ENCODE results near the gene APOBEC4.

APOBEC4 gene

DNA sequence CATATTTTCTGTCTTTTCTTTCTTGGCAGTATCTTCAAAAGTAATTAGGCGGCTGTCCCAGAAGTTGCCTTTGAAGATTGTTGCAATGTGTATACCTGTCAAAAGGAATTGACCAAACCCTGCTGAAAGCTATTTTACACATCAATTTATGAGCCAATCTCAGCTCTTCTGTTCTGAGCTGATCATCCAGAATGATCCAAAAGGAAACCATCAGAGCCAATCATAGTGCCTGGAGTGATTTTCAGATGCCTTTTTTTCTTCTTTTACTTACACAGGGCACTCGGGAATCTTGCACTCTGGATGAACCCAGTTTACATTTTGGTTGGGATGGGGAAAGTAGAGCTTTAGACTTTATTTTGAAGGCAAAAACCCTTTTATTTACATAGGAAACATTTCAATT, 21.8 kb upstream of the APOBEC4 start:
- DNase-seq, result no peak

DNA sequence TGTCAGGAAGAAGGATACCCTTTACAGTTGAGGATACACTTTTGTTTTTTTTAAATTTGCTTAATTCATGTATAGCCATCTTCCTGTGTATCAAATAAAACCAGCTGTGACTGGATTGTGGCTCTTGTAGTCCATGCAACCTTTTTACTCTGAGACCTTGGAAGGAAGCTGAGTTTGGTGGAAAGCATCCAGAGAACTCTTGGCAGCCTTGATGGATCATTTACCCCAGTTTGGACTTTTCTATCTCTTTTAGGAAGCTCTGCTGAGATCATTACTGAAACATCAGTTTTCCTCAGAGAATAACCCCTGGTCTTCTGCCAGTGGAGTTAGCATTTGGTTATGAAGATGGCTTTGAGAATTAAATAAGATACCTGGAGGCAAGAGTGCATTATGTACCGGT, 21.2 kb upstream of the APOBEC4 start:
- no peak for DNase-seq

DNA sequence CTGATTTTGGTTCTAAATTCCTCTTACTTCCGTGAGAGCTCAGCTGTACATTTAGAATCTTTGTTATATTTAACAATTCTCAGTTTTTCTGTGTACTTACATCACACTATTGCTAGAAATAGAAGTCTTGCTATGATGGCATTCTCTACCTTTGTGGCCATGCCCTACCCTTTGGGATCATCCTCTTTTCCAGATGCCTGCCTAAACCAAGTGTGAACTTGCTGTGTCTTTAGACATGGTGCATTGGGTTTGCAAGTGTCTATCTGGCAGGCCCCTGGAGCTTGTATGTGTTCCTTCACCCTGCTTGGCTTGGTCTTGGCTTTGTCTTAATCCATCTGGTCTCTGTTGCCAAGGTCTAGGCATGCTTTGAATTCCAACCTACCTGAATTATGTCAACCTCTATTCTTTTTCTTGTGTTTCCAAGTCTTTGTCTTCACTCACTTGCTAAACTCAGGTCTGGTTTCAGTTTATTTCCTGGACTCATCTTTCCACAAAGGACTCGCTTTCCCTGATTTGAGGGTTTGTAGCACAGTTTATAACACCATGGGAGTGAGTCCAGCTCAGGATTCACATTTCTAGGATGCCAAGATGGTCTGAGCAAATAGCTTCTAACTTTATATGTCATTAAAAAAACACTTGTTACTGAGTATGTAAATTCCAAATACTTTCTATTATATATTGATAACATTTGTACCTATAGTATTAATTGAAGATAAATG, 20.6 kb upstream of the APOBEC4 start:
- no peak for DNase-seq

DNA sequence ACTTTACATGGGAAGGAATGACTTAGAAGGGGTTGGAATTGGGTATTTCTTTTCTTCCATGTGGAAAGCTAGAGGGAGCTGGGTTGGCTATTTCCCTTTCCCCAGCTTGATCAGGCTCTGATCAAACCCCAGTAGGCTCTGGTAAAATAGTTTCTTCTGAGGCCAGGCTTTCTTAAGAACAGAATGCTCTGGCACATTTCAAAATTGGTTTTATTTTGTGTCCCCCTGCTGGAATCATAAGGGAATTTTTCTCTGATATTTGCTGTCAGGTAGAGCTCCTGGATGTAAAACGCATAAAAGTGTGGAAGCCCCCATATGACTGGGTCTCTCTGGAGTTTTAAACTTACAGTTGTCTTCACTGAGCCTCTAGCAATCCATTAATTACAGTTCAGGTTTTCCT, 17.1 kb upstream of the APOBEC4 start:
- DNase-seq, result no peak

DNA sequence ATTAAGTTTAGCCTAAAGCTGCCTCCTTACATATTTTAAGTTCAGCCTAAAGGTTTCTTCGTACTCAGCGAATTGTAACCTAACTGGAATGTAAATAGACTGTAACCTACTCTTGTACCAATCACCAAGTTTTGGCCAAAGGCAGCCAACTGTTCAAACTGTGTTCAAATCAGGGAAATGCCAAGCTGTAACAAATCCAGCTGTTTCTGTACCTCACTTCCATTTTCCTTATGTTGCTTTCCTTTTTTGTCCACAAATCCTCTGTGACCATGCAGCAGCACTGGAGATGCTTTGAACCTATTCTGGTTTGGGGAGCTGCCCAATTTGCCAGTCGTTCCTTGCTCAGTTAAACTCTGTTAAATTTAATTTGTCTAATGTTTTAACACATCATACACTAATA, 3.2 kb upstream of the APOBEC4 start:
- no peak for DNase-seq

DNA sequence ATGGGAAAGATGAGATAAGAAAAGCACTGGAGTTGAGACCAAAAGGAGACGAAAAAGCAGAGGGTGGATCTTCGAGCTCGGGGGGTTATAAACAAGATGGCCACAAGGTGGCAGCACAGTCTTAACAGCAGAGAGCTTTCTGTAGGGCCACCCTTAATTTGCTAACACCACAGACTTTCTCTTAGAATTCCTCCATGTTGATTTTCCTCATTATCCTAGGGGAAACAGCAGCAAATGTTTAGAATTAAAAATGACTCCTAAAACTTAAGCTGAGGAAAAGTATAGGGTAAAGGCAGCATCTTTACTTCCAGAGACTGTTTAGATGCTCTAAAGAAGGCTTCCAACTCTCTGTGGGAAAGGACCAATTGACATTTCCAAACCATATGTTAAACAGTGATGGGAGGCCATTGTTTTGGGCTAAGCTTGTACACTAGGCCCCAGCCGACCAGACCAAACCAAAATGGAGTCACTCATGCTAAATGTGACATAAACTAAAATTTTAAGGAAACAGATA, 2.5 kb upstream of the APOBEC4 start:
- DNase-seq, result peak; percentile 66 to 75

DNA sequence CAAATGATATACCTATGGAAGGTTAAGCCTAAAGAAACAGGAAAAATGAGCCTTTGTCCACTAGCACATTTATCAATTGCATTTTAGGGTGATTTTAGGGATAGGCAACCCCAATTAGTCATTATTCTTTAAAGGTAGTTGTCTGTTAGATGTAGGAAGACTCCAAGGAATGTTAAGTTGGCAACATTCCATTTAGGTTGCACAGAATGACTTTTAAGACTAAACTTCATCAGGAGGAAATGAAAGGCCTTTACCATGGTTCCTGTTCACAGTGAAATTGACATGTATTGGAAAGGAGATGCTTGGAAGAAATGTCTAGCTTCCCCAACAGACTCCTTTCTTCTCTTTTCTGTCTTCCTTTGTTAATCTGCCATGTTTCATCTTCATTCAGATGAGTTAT, 1.6 kb upstream of the APOBEC4 start:
- DNase-seq, result no peak

DNA sequence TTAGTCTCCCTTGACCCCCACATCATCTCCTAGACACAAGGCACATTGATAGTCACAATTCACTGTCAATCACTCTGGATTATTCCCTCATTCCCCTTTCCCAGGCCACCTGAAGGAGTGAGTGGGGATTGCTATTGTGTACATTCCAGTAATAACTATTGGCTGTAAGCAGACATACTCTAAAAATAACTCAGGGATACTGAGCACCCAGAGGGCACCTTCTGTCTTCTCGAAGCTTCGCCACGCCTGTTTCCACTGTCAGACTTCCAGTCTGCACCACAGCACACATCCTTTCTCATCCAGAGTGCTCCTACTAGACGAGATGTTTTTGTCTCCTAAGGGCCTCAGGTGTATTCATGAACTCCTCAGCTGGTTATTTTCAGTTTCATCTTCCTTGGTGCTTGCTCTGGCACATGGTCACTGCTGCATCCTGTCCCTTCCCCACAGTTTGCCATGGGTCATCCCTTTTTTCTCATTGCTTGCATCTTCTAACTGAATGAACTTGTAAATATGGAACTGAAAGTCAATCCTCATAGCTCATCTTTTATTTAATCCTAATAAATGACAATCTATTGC, 848 bp upstream of the APOBEC4 start:
- no peak for DNase-seq

DNA sequence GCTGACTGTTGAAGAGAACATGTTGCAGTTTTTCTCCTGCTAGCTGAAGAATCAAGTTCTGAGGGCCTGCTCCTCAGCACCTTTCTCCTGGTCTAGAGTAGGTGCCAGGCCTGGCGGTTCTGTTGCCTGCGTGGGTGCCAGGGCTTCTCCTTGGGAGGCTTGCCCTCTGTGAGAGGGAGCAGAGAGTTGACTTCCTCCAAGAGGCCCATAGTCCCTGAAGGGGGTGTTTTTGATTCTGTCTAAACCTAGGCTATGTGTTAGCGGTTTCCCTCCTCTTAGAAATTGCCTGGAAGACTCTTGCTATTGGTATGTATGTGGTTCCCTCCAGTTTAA, 312 bp upstream of the APOBEC4 start:
- DNase-seq, result no peak

DNA sequence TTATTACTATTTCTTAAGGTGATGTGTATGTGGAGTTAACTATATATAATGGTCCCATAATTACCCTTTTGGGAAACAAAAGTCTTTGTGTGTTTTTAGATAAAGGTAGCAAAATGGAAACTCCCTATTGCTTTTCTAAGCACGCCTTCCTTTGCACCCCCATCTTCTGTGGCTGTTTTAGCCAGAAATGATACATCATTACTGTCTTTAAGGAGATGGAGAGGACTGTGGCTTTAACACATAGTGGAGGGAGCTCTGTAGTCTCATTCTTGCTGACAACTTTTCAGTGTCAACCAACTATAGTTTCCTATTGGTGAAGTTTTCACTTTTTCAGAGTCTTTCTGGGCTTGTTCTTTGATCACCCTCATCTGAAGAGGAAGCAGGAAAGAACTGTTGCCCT, 1.0 kb downstream of the APOBEC4 start:
- no peak for DNase-seq

DNA sequence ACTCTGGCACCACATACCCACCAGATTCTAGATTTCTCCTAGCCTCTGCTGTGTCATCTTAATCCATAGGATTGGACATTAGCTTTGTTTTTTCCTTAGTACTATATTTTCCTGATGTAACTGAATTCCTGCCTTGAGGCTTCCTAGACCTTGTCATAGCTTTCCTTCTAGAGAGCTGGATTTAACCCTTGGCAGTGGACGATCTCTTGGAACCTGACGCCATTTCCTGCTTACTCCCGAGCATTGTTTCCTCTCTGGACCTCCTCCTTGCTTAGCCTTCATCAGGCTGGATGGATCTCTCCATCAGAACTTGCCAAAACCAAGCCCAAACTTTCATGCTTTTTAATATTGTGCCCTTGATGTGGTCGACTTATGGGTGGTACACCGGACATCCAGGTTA, 1.5 kb downstream of the APOBEC4 start:
- DNase-seq, result no peak

DNA sequence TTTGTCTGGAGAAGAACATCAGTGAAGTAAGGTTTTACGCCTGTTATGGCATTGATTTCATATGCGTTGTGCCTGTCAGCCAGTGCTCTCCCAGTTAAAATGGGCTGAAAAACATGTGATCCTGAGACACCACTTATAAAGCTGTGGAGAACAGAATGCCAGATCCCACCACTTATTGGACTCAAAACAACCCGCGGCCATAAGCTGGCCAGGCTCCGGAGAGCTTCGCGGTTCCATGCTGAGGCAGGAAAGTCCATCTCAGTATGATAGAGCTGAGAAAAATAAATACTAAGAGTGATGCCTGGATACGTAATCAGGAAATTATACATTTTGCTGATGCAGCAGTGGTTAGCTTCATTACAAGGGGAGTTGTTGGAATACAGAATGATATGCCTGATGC, 5.1 kb downstream of the APOBEC4 start:
- no peak for DNase-seq

DNA sequence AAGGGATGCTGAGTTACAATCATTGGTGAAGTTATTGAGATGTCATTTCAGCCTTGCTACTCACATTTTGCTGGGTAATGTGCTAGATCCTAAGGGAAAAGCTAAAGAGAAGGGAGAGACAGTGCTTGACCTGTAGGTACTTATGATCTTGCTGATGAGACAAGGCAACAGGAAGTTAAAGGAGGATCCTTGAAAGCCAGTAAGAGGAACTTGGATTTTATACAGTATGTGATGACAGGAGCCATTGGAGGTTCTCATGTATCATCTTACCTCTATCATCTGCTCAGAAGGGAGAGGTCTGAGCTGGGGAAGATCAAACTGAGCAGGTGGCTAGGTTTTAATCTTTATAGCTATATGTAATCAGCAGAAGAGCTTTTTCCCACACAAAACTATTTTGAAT, 6.3 kb downstream of the APOBEC4 start:
- no peak for DNase-seq

DNA sequence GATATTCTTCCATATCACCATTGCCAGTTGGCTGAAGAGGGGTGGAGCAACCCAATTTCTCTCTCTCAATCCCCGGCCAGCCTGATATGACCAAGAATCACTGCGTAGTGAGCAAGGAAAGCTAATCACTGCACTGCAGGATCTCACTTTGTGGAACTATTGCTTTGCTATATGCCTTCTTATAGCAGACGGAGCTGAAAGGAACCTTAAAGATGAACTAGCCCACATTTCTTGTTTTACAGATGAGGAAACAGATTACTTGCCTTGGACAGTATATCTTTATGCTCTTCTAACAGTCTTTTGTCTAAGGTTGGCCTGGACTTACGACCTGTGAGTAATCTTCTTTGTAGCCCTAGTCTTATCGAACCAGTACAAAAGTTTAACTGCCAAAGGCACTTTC, 7.6 kb downstream of the APOBEC4 start:
- no peak for DNase-seq

DNA sequence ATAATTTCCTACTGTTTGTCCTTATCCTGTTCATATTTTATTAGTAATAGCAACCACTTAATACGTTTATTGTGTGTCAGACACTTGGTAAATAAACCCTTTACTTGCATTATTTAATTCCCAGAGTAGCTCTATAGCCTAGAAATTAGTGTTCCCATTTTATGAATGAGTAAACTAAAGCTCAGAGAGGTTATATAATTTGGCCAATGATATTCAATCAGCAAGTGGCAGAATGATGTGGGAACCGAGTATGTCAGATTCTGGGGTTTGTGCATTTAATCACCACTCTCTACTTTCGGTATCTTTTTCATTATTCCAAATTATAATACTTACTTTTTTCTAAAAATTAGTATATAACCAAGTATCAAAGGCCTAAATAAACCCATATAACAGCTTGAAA, 10.9 kb downstream of the APOBEC4 start:
- DNase-seq, result no peak

DNA sequence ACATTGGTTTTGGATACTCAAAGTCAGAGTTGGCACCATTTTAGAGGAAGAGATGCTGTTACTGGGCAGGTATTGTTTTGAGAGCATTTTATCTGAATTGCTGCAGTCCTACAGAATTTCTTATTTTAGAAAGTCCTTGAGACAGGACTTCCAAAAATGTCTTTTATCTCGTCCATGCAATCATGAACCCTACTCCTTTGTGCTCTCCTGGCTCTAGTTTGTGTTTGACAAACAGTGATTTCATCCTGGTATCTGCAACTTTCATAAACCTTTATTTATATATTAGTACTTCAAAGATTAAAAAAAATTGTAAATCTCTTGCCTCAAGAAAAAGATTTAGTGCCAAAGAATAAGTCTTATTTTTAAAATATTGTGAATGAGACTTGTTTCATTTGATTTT, 12.9 kb downstream of the APOBEC4 start:
- no peak for DNase-seq

DNA sequence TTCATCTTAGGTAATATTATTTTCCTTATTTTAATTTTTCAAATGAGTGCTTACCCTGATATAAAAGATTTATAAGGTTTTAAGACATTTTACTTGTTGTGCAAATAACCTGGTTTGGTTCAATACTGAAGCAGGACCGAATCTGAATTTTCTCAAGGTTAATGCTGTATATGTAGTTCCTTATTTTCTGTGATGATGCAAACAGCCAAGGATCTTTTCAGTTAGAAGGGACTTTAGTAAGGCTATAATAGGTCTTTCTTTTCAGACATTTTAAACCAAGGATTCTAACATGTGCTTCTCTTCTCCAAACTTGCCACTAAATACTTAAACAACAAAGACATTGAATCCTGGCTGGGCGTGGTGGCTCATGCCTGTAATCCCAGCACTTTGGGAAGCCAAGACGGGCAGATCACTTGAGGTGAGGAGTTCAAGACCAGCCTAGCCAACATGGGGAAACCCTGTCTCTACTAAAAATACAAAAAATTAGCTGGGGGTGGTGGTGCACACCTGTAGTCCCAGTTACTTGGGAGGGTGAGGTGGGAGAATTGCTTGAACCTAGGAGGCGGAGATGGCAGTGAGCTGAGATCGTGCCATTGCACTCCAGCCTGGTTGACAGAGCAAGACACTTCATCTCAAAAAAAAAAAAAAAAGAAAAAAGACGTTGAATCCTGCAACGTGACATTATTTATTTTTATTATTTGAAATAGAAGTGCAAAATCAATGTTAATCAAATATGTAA, 14.3 kb downstream of the APOBEC4 start:
- no peak for DNase-seq

DNA sequence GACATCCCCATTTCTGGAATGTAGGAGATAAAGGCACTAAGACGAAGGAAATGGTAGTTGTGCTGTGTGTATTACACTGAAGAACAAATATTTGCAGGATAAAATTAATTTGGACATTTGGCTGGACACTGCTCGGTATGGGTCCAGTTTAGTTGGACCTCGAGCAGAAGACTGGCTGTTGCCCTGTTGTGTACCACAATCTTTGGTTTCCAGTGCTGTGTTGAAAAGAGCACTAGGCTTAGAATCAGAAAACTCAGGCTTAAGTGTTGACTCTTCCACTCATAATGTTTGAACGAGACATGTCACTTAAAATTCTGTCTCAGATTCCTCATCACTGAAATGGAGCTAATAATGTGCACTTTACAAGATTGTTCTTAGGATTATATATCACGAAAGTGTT, 16.3 kb downstream of the APOBEC4 start:
- no peak for DNase-seq

DNA sequence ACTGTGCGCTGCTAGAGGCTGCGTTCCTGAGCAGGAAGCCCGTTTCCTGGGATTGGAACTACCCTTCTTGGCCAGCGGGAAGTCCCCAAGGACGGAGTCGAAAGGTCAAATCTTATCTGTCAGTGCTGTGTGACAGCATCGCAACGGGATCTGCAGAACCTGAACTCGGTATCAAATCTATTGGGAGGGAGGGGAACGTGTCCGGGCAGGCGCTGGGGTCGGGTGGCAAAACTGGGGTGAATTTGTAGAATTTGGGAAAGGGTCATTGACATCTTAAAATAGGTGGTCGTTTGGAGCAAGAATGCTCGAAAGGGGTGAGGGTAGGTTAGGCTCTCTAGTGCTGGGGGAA, 16.8 kb downstream of the APOBEC4 start:
- DNase-seq, result no peak

DNA sequence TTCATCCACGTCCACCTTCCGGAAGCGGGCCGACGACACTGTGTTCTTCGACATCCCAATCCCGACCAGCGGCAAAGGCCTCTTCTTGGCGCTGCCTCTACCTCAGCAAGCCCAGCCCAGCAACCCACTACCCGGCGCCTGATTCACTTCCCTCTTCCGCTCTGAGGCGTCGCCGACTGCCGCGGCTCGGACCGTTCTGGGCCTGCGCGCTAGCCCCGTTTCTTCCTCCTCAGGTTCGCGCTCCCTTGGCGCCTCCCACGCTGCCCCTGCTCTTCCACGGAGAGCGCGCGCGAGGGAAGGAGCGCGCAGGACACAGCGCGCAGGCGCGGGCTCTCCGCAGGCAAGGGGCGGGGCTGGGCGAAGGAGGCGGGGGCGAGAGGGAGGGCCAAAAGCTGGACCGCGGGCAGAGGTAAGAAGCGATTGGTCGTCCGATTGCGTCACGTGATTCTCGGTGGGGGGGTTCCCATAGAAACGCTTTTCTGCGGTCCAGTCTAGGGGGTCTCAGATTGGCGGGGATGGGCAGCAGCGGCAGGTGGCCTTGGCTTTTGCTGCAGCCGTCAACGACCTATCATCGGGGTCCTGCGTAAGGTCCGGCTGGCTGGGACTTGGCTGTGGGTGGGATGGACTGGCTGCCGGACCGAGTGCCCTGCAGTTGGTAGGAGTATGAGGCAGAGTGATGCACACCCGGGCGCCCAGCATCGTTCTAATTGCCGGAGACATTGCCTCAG, 17.3 kb downstream of the APOBEC4 start, which contains the start of gene ARPC5:
TSS of gene ARPC5 (minus strand) at position 178 of the 728 bp plus-strand sequence. CDS start at position 54, 124 bp downstream.
- DNase-seq, result peak; percentile 93 to 95

DNA sequence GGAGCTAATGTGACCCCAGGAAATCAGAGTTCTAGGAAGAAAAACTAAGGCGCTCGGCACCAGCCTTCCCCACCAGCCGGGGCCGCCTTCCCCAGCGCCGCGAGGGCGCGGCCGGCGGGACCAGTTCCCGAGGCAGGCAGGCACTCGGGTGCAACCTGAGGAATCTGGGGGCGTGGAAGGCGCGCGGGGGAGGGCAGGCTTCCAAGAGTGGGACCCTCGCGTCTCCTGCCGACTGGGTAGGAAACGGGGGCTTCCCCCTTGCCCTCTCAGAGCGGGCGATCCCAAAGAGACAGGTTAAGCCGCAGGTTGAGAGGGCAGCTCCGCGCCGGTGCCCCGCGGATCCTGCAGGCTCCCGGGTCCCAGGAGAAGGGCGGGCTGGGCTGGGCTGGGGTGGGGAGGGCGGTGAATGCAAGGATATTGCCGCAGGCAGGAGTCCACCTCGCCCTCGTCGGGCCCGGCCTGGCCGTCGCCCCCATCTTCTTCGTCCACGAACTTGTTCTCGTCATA, 18.0 kb downstream of the APOBEC4 start:
- DNase-seq, result peak in 1 of 2 experiments; percentile 10

DNA sequence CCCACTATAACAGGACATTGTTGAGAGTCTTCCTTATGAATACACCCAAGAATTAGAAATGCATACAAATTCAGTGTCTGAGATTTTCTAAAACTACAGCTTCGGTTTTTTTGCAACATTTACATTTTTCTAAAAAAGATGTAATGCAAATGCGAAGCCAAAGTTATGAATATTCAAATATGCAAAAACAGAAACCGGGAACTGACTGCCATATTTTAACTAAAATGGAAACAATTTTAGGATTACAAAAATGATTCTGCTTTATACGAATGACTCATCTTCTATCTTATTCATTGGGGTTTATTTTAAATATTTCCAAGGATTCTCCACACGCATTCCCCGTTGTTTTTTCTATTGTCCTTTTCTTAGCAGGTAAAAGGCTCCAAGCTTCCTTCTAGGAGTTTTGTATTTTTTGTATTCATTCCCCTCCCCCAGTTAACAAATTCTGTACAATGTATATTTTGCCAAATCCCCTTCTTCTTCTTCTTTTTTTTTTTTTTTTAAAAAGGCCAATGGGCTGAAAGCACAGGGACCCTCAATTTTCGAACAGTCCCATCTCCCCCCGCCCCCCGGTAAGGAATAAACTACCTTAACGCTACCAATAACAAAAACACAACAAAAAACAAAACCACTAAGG, 18.6 kb downstream of the APOBEC4 start:
- DNase-seq, result no peak

Data from activated CD4-positive, alpha-beta T cell treated with anti-CD3 and anti-CD28 coated beads, Interleukin-2, amount 50 U/mL, for 4 hours (primary cell).